Trophoblast cell (in vitro differentiated cells and primary cell): Measurements from ENCODE around the gene CALML5.

Experiments
- DNase-seq, 2 donors: peaks; one replicate each; pipeline ENCODE4 v3.0.0-alpha.2; 2016
- H2AFZ ChIP-seq: 2 replicates; pipeline ENCODE4 v1.6.1; 2013; ENCODE audit warnings: low read length, moderate library complexity, mild to moderate bottlenecking; ENCODE audit not compliant: insufficient read depth, poor library complexity
- H2AK5ac ChIP-seq: 2 replicates; pipeline ENCODE4 v1.6.1; 2013; ENCODE audit warnings: mild to moderate bottlenecking, low read length
- H2BK120ac ChIP-seq: 2 replicates; pipeline ENCODE4 v1.6.1; 2013; ENCODE audit warnings: low read length, mild to moderate bottlenecking, moderate library complexity; ENCODE audit not compliant: insufficient read depth, poor library complexity
- H2BK12ac ChIP-seq: 2 replicates; pipeline ENCODE4 v1.6.1; 2013; ENCODE audit warnings: mild to moderate bottlenecking, low read length, moderate library complexity
- H2BK5ac ChIP-seq: 2 replicates; pipeline ENCODE4 v1.6.1; 2013; ENCODE audit warnings: low read length, low read depth, moderate library complexity, mild to moderate bottlenecking; ENCODE audit not compliant: poor library complexity
- H3K14ac ChIP-seq: 2 replicates; pipeline ENCODE4 v1.6.1; 2013; ENCODE audit warnings: mild to moderate bottlenecking, low read length
- H3K18ac ChIP-seq: 2 replicates; pipeline ENCODE4 v1.6.1; 2013; ENCODE audit warnings: mild to moderate bottlenecking, low read length
- H3K23ac ChIP-seq: 2 replicates; pipeline ENCODE4 v1.6.1; 2013; ENCODE audit warnings: low read length
- H3K27ac ChIP-seq: 2 replicates; pipeline ENCODE4 v1.5.1; 2013; ENCODE audit warnings: low read depth, mild to moderate bottlenecking, inconsistent platforms, low read length, moderate library complexity
- H3K27me3 ChIP-seq: 2 replicates; pipeline ENCODE4 v1.6.1; 2013; ENCODE audit warnings: inconsistent platforms, mild to moderate bottlenecking, low read length, moderate library complexity; ENCODE audit not compliant: insufficient read depth
- H3K36me3 ChIP-seq, 2 experiments: 1 replicate in 1 of 2; 2 replicates in 1 of 2; pipeline ENCODE4 v1.6.1; 2013; ENCODE audit warnings: low read length in 2 of 2, mild to moderate bottlenecking in 2 of 2, moderate library complexity in 1 of 2; ENCODE audit not compliant: insufficient read depth in 2 of 2, control insufficient read depth in 1 of 2
- H3K4ac ChIP-seq: 2 replicates; pipeline ENCODE4 v1.6.1; 2013; ENCODE audit warnings: low read depth, mild to moderate bottlenecking, low read length, moderate library complexity
- H3K4me1 ChIP-seq, 2 experiments: 1 replicate in 1 of 2; 2 replicates in 1 of 2; pipeline ENCODE4 v1.6.1; 2013; ENCODE audit warnings: low read length in 2 of 2, mild to moderate bottlenecking in 2 of 2, moderate library complexity in 1 of 2; ENCODE audit not compliant: insufficient read depth in 2 of 2, control insufficient read depth in 1 of 2
- H3K4me2 ChIP-seq: 2 replicates; pipeline ENCODE4 v1.6.1; 2013; ENCODE audit warnings: inconsistent platforms, mild to moderate bottlenecking, low read length, moderate library complexity
- H3K4me3 ChIP-seq: 2 replicates; pipeline ENCODE4 v1.5.1; 2013; ENCODE audit warnings: mild to moderate bottlenecking, low read depth, low read length, inconsistent platforms
- H3K79me1 ChIP-seq: one replicate; pipeline ENCODE4 v1.6.1; 2013; ENCODE audit warnings: low read length
- H3K79me2 ChIP-seq: 2 replicates; pipeline ENCODE4 v1.6.1; 2013; ENCODE audit warnings: low read length, mild to moderate bottlenecking; ENCODE audit not compliant: control insufficient read depth, insufficient read depth, poor library complexity
- H3K9ac ChIP-seq: 2 replicates; pipeline ENCODE4 v1.6.1; 2013; ENCODE audit warnings: mild to moderate bottlenecking, low read length
- H3K9me3 ChIP-seq: 2 replicates; pipeline ENCODE4 v1.6.1; 2013; ENCODE audit warnings: low read depth, mild to moderate bottlenecking, control low read depth, inconsistent platforms, low read length; ENCODE audit not compliant: insufficient read depth
- H4K12ac ChIP-seq: 2 replicates; pipeline ENCODE4 v1.6.1; 2013; ENCODE audit warnings: low read depth, mild to moderate bottlenecking, low read length, moderate library complexity
- H4K8ac ChIP-seq: 2 replicates; pipeline ENCODE4 v1.6.1; 2013; ENCODE audit warnings: low read depth, mild to moderate bottlenecking, low read length, moderate library complexity
- H4K91ac ChIP-seq: one replicate; pipeline ENCODE4 v1.6.1; 2013; ENCODE audit warnings: low read depth, mild to moderate bottlenecking, low read length, moderate library complexity
- WGBS: extraction: QIAGEN DNeasy Blood & Tissue Kit; methylation state at CpG from one replicate; pipeline ENCODE4 v1.1.7; 2013; ENCODE audit warnings: missing lambda C conversion rate; ENCODE audit not compliant: insufficient read length, insufficient coverage; ENCODE audit errors: extremely low coverage; 5-methylcytosine and 5-hydroxymethylcytosine counted together

Gene CALML5

DNA sequence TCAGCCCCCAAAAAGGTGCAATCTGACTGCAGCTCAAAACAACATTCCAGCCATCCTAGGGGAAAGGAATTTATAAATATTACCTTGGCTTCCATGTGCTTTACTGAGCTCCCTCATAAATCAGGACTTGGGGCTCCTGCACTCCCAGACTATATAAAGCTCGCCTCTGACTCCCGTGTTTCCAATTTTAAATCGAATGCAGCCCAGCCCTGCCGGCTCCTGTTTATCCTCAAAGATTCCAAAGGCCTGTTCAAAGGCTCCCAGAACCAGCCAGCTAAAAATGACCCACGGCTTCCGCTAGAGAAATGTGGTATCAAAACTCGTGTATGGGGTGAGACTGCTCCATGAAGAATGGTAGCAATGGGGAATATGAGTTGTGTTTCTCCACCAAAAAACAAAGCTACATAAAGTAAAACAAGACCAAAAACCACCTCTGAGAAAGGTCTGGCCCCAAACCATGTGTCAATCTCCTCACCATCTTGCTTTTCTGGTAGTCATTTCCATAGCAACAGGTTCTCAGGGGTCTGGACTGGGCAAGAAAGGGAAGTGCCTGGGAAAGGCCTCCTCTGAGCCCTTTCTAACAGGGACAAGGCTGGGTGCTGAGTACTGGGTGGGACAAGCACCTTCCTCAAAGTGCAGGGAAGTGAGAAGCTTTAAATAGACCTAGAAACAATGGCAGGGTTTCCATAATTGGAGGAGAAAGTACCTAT lies 30.5 kb upstream of the CALML5 start:
- Histone ChIP-seq H2BK5ac (no peak overlapping the region), H3K4me3 (no peak overlapping the region), H3K23ac (no peak overlapping the region), H3K36me3 (peaks cover 0 to 6% of the 10 kb centered on the region in 2 experiments), H3K4ac (no peak overlapping the region), H3K18ac (no peak overlapping the region), H4K12ac (no peak overlapping the region), H4K8ac (no peak overlapping the region), H2AFZ (no peak overlapping the region), H3K14ac (no peak overlapping the region), H3K79me1 (peaks cover 32% of the 10 kb centered on the region), H2BK12ac (peak overlapping the region; percentile 29), H3K9me3 (peaks cover 8% of the 10 kb centered on the region), H2AK5ac (no peak overlapping the region), H3K27me3 (no peaks in the 10 kb centered on the region), H4K91ac (peak overlapping the region; percentile 50), H2BK120ac (peak overlapping the region; percentile 14), H3K79me2 (peaks cover 8% of the 10 kb centered on the region), H3K4me1 (peaks cover 25 to 30% of the 10 kb centered on the region in 2 experiments), H3K27ac (no peak overlapping the region), H3K4me2 (no peak overlapping the region), H3K9ac (no peak overlapping the region)
- WGBS = no CpG with 5 or more reads among the region's 7 CpGs
- no peak for DNase-seq

- H3K27me3 ChIP-seq = no peaks in the 10 kb centered on the region
- H2BK120ac ChIP-seq = peak overlapping the region; percentile 84
- DNase-seq = no peak
- no peak overlapping the region for H3K9ac ChIP-seq
- H3K4me3 ChIP-seq = no peak overlapping the region
- H3K4ac ChIP-seq = peak overlapping the region; percentile 78
- H3K79me2 ChIP-seq = peaks cover 5% of the 10 kb centered on the region
- peaks cover 20 to 25% of the 10 kb centered on the region in 2 experiments for H3K4me1 ChIP-seq
- no peak overlapping the region for H2AFZ ChIP-seq
- H2AK5ac ChIP-seq = peak overlapping the region; percentile 82
- H2BK5ac ChIP-seq = peak overlapping the region; percentile 66
- no CpG with 5 or more reads among the region's 11 CpGs for WGBS
- H3K4me2 ChIP-seq = no peak overlapping the region
- peak overlapping the region; percentile 77 for H3K18ac ChIP-seq
- no peak overlapping the region for H4K12ac ChIP-seq
- H3K14ac ChIP-seq = peak overlapping the region; percentile 80
- H4K8ac ChIP-seq = peak overlapping the region; percentile 48
- peak overlapping the region; percentile 89 for H4K91ac ChIP-seq
- H2BK12ac ChIP-seq = peak overlapping the region; percentile 96
- no peak overlapping the region for H3K23ac ChIP-seq
- peaks cover 8% of the 10 kb centered on the region for H3K9me3 ChIP-seq
- peaks cover 0 to 6% of the 10 kb centered on the region in 2 experiments for H3K36me3 ChIP-seq
- H3K79me1 ChIP-seq = peaks cover 27% of the 10 kb centered on the region
- H3K27ac ChIP-seq = no peak overlapping the region
These were observed 29.8 kb upstream of the CALML5 start for GRCh38 chr10:5528989-5529701.

GRCh38 chr10:5527332-5528200 lies 28.2 kb upstream of the CALML5 start:
- peaks cover 4% of the 10 kb centered on the region for H3K79me2 ChIP-seq
- no peaks in the 10 kb centered on the region for H3K27me3 ChIP-seq
- WGBS = no CpG with 5 or more reads among the region's 10 CpGs

DNA sequence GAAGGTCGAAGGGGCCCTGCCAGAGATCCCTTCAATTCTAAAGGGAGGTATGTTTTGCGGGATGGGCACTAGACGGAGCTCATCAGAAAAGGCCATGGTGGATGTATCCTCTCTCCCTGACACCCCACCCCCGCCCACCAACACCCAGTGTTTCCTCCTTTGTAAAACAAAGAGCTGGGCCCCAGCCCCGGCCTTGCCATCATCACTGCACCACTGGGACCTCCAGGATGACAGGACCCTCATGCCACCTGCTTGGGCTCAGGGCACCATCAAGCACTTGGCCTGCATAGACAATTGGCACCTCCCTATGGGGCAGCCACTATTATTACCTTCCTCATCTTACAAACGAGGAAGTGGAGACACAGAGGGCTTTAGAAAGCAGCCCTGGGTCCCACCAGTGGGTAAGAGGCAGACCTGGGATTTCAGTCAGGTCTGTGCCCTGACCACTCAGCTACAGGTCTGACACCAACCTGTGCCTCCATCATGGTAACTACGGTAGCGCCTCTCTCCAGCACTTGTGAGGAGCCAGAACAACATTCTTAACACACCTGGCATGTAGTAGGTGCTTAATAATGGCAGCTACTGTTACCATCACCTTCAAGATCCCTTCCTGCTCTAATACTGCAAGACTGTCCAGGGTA lies 27.4 kb upstream of the CALML5 start:
- Histone ChIP-seq H2BK12ac (peak overlapping the region; percentile 48), H3K18ac (no peak overlapping the region)

More at GRCh38 chr10:5527332-5528200, 28.2 kb upstream of the CALML5 start:
- Histone ChIP-seq H3K4ac (no peak overlapping the region), H4K12ac (no peak overlapping the region), H3K14ac (peak overlapping the region; percentile 21), H3K18ac (no peak overlapping the region), H3K79me1 (peaks cover 19% of the 10 kb centered on the region), H3K9me3 (peaks cover 8% of the 10 kb centered on the region), H3K4me3 (no peak overlapping the region), H2BK12ac (peak overlapping the region; percentile 48), H3K23ac (no peak overlapping the region), H3K36me3 (peaks cover 0 to 6% of the 10 kb centered on the region in 2 experiments), H3K4me2 (no peak overlapping the region), H2AFZ (no peak overlapping the region), H4K91ac (peak overlapping the region; percentile 68), H2BK5ac (peak overlapping the region; percentile 31), H2AK5ac (peak overlapping the region; percentile 45), H4K8ac (no peak overlapping the region), H3K27ac (no peak overlapping the region), H3K4me1 (peaks cover 12 to 14% of the 10 kb centered on the region in 2 experiments), H3K9ac (no peak overlapping the region), H2BK120ac (peak overlapping the region; percentile 44)
- DNase-seq = no peak

More for the DNA sequence above, 27.4 kb upstream of the CALML5 start:
- Histone ChIP-seq H4K91ac (peak overlapping the region; percentile 68), H3K36me3 (peaks cover 0 to 3% of the 10 kb centered on the region in 2 experiments), H3K4me2 (no peak overlapping the region), H4K12ac (no peak overlapping the region), H4K8ac (no peak overlapping the region), H3K9me3 (peaks cover 8% of the 10 kb centered on the region), H2AK5ac (peak overlapping the region; percentile 52), H3K4me1 (peaks cover 12 to 14% of the 10 kb centered on the region in 2 experiments), H3K4me3 (no peak overlapping the region), H3K23ac (no peak overlapping the region), H3K4ac (no peak overlapping the region), H3K27ac (no peak overlapping the region), H3K79me1 (peaks cover 19% of the 10 kb centered on the region), H3K14ac (peak overlapping the region; percentile 10), H2BK5ac (no peak overlapping the region), H2AFZ (no peak overlapping the region), H2BK120ac (no peak overlapping the region), H3K79me2 (peaks cover 4% of the 10 kb centered on the region), H3K27me3 (no peaks in the 10 kb centered on the region), H3K9ac (no peak overlapping the region)
- DNase-seq = no peak
- no CpG with 5 or more reads among the region's 8 CpGs for WGBS
